HCT116 (cell line): ENCODE results near the gene TMEM81. TPM values are rescaled to one million over a fixed set of nuclear protein-coding genes. Genes with fewer than 3 reads are reported as not detected.

Source experiments
- ATAC-seq: fragments of 200-7000 bp; cut with Tn5 transposase; 2 replicates; pipeline ENCODE4 v1.9.1; 2020; ENCODE audit warnings: mild to moderate bottlenecking, moderate library complexity
- BruUV-seq: library from RNA; stranded (reverse); fragments of 400-500 nt; replicated peaks from 2 replicates; lab custom pipeline; 2021; lab: Mats Ljungman, UMichigan
- CTCF ChIA-PET: fragments of 300-600 bp; sonication (Branson Sonifier 250); formaldehyde crosslinking; loops from one replicate; lab custom pipeline; 2021; ENCODE audit warnings: antibody characterized with exemption; lab: Charles Lee
- POLR2A ChIA-PET: fragments of 300-600, 350-600 bp; sonication (Branson Sonifier 250); formaldehyde crosslinking; loops from one replicate; lab custom pipeline; 2021; ENCODE audit warnings: antibody characterized with exemption; lab: Charles Lee
- RAD21 ChIA-PET, 2 experiments: fragments of 300-600 bp; sonication (Branson Sonifier 250); formaldehyde crosslinking; loops; one replicate each; lab custom pipeline; 2023; ENCODE audit warnings: low total read pairs in 2 of 2; ENCODE audit not compliant: uncharacterized antibody in 2 of 2, unreplicated experiment in 2 of 2, low non-redundant PET in 1 of 2; lab: Charles Lee
- DNase-seq: peaks from one replicate; pipeline ENCODE4 v3.0.0-alpha.2; 2010; ENCODE audit warnings: low read depth, low spot score
- H2AFZ ChIP-seq: fragments of 200-600 bp; shearing (Covaris generic), sonication (generic); 2 replicates; pipeline ENCODE4 v1.6.1; 2017; ENCODE audit warnings: low read depth, mixed run types, mixed read lengths, antibody characterized with exemption, low read length; ENCODE audit not compliant: poor library complexity, severe bottlenecking
- H3K27ac ChIP-seq: 2 replicates; pipeline ENCODE4 v1.5.1; 2012; ENCODE audit warnings: low read depth, low read length
- H3K27me3 ChIP-seq: fragments of 200-600 bp; sonication (generic); 2 replicates; pipeline ENCODE4 v1.6.1; 2016; ENCODE audit warnings: mixed run types, low read length, mixed read lengths; ENCODE audit not compliant: insufficient read depth
- H3K36me3 ChIP-seq, 2 experiments: fragments of 200-500 bp in 1 of 2; fragments of 200-600 bp in 1 of 2; sonication (Bioruptor generic) in 1 of 2; sonication (generic) in 1 of 2; 2 replicates each; pipeline versions ENCODE4 v1.5.1 to v1.6.1; 2014 to 2016; ENCODE audit warnings: low read length in 2 of 2, inconsistent platforms in 1 of 2, mixed read lengths in 1 of 2, mixed run types in 1 of 2; ENCODE audit not compliant: insufficient read depth in 2 of 2, control insufficient read depth in 1 of 2
- H3K4me1 ChIP-seq, 2 experiments: fragments of 200-600 bp in 1 of 2; sonication (generic) in 1 of 2; 2 replicates each; pipeline versions ENCODE4 v1.5.1 to v1.6.1; 2012 to 2017; ENCODE audit warnings: low read length in 2 of 2, inconsistent platforms in 1 of 2, mild to moderate bottlenecking in 1 of 2, mixed read lengths in 1 of 2, mixed run types in 1 of 2, moderate library complexity in 1 of 2; ENCODE audit not compliant: insufficient read depth in 2 of 2, control insufficient read depth in 1 of 2
- H3K4me2 ChIP-seq: fragments of 200-600 bp; sonication (generic); 2 replicates; pipeline ENCODE4 v1.6.1; 2017; ENCODE audit warnings: mixed run types, low read length, mixed read lengths
- H3K4me3 ChIP-seq, 2 experiments: fragments of 200-600 bp in 1 of 2; sonication (generic) in 1 of 2; replicated peaks in 1 of 2; 2 replicates each; pipeline ENCODE4 v1.5.1; 2011 to 2016; ENCODE audit warnings: low read length in 2 of 2, control low read depth in 1 of 2, low read depth in 1 of 2, mild to moderate bottlenecking in 1 of 2, mixed read lengths in 1 of 2, mixed run types in 1 of 2
- H3K79me2 ChIP-seq: fragments of 200-600 bp; sonication (generic); 2 replicates; pipeline ENCODE4 v1.6.1; 2017; ENCODE audit warnings: mild to moderate bottlenecking, mixed run types, low read length, moderate library complexity, mixed read lengths; ENCODE audit not compliant: insufficient read depth
- H3K9ac ChIP-seq: fragments of 200-600 bp; sonication (generic); 2 replicates; pipeline ENCODE4 v1.6.1; 2016; ENCODE audit warnings: low read length, mixed read lengths
- H3K9me2 ChIP-seq: fragments of 200-600 bp; sonication (generic), shearing (Covaris generic); 2 replicates; pipeline ENCODE4 v1.6.1; 2017; ENCODE audit warnings: mixed run types, mild to moderate bottlenecking, moderate library complexity; ENCODE audit not compliant: insufficient read depth
- H3K9me3 ChIP-seq, 2 experiments: fragments of 200-500 bp in 1 of 2; fragments of 200-600 bp in 1 of 2; sonication (Bioruptor generic) in 1 of 2; sonication (generic) in 1 of 2; 2 replicates each; pipeline ENCODE4 v1.6.1; 2014 to 2017; ENCODE audit warnings: low read length in 2 of 2, mixed read lengths in 2 of 2, inconsistent platforms in 1 of 2, low read depth in 1 of 2, mild to moderate bottlenecking in 1 of 2, mixed run types in 1 of 2, moderate library complexity in 1 of 2; ENCODE audit not compliant: control insufficient read depth in 1 of 2, insufficient read depth in 1 of 2
- H4K20me1 ChIP-seq: fragments of 200-600 bp; sonication (generic), shearing (Covaris generic); 2 replicates; pipeline ENCODE4 v1.6.1; 2017; ENCODE audit warnings: mixed run types, mild to moderate bottlenecking, moderate library complexity; ENCODE audit not compliant: insufficient read depth
- ATF3 ChIP-seq: IDR thresholded peaks from 2 replicates; pipeline ENCODE4 v1.6.1; 2012
- CBX3 ChIP-seq: IDR thresholded peaks from 2 replicates; pipeline ENCODE4 v1.6.1; 2012; ENCODE audit warnings: low read depth
- CEBPB ChIP-seq: IDR thresholded peaks from 2 replicates; pipeline ENCODE4 v1.6.1; 2012; ENCODE audit warnings: low read depth
- CTCF ChIP-seq, 3 experiments: fragments of 200-600 bp in 1 of 3; sonication (generic) in 1 of 3; IDR thresholded peaks in 2 of 3; conservative IDR thresholded peaks in 1 of 3; 2 replicates each; pipeline ENCODE4 v1.5.1; 2012 to 2017; ENCODE audit warnings: low read depth in 2 of 3, low read length in 2 of 3, antibody characterized with exemption in 1 of 3, borderline replicate concordance in 1 of 3, control low read depth in 1 of 3, mild to moderate bottlenecking in 1 of 3, mixed read lengths in 1 of 3, mixed run types in 1 of 3, moderate library complexity in 1 of 3; ENCODE audit not compliant: insufficient read depth in 1 of 3
- ELF1 ChIP-seq: IDR thresholded peaks from 2 replicates; pipeline ENCODE4 v1.6.1; 2012; ENCODE audit warnings: low read depth, borderline replicate concordance
- EZH2 ChIP-seq: fragments of 200-600 bp; sonication (generic); IDR thresholded peaks from 2 replicates; pipeline ENCODE4 v1.6.1; 2017; ENCODE audit warnings: antibody characterized with exemption, mixed run types
- EZH2phosphoT487 ChIP-seq: fragments of 200-600 bp; IDR thresholded peaks from 2 replicates; pipeline ENCODE4 v1.6.1; 2018; ENCODE audit warnings: antibody characterized with exemption, borderline replicate concordance
- FOSL1 ChIP-seq: IDR thresholded peaks from 2 replicates; pipeline ENCODE4 v1.6.1; 2012; ENCODE audit warnings: low read depth
- JUND ChIP-seq: IDR thresholded peaks from 2 replicates; pipeline ENCODE4 v1.6.1; 2012
- POLR2A ChIP-seq: IDR thresholded peaks from 2 replicates; pipeline ENCODE4 v1.7.0; 2011; ENCODE audit warnings: borderline replicate concordance; ENCODE audit not compliant: insufficient read depth, insufficient read length; ENCODE audit errors: extremely low read depth
- POLR2AphosphoS5 ChIP-seq: IDR thresholded peaks from 2 replicates; pipeline ENCODE4 v1.6.1; 2011; ENCODE audit warnings: mild to moderate bottlenecking, low read depth, low read length, moderate library complexity
- REST ChIP-seq: IDR thresholded peaks from 2 replicates; pipeline ENCODE4 v1.6.1; 2012; ENCODE audit warnings: low read depth
- SIN3A ChIP-seq: IDR thresholded peaks from 2 replicates; pipeline ENCODE4 v1.6.1; 2012; ENCODE audit warnings: low read depth
- SP1 ChIP-seq: IDR thresholded peaks from 2 replicates; pipeline ENCODE4 v1.6.1; 2012; ENCODE audit warnings: low read depth
- TCF7L2 ChIP-seq: IDR thresholded peaks from 2 replicates; pipeline ENCODE4 v1.7.0; 2011; ENCODE audit warnings: borderline replicate concordance, inconsistent platforms; ENCODE audit not compliant: insufficient read depth, insufficient read length; ENCODE audit errors: extremely low read depth
- YY1 ChIP-seq: IDR thresholded peaks from 2 replicates; pipeline ENCODE4 v1.6.1; 2011; ENCODE audit warnings: low read length, low read depth, moderate library complexity, mild to moderate bottlenecking; ENCODE audit not compliant: insufficient replicate concordance; ENCODE audit errors: extremely low read depth
- ZFX ChIP-seq: fragments of 450-650 bp; IDR thresholded peaks from 2 replicates; pipeline ENCODE4 v1.6.1; 2017
- ZNF274 ChIP-seq: fragments of 200-500 bp; sonication (Bioruptor generic); IDR thresholded peaks from 2 replicates; pipeline ENCODE4 v1.6.1; 2014; ENCODE audit warnings: mild to moderate bottlenecking, low read depth, low read length, inconsistent platforms
- intact Hi-C: fragments of 100-400 bp; cut with micrococcal nuclease; formaldehyde crosslinking; loops from 2 replicates; pipeline ENCODE4 v1.10.0; 2022
- total RNA-seq: library from RNA; stranded (reverse); gene quantifications from one replicate; pipeline ENCODE4 v1.2.1, GENCODE V29; 2021; ENCODE audit not compliant: unreplicated experiment

TMEM81 gene
- total RNA-seq, 1 experiment from 2014 or later: 4.9 TPM

GRCh38 chr1:205045146-205045545 is 39.1 kb downstream of the TMEM81 start:
- no peak for ATAC-seq
- no peaks in the 10 kb centered on the region for H3K79me2 ChIP-seq
- H3K27me3 ChIP-seq: peaks cover 36% of the 10 kb centered on the region; the same call in 1 of the 2 replicates
- H3K4me1 ChIP-seq: no peaks in the 10 kb centered on the region
- ChIA-PET RAD21 (no interaction called here), POLR2A (no interaction called here), CTCF (no interaction called here)
- H3K4me3 ChIP-seq: no peak overlapping the region
- no peaks in the 10 kb centered on the region for H3K36me3 ChIP-seq
- H3K9me2 ChIP-seq: no peaks in the 10 kb centered on the region
- no TSS peak for BruUV-seq
- no peak for DNase-seq
- intact Hi-C loops: no loop called here
- H3K4me2 ChIP-seq: no peak overlapping the region
- H3K9me3 ChIP-seq: no peaks in the 10 kb centered on the region
- no peaks in the 10 kb centered on the region for H4K20me1 ChIP-seq
- H2AFZ ChIP-seq: no peak overlapping the region
- H3K9ac ChIP-seq: no peak overlapping the region
- H3K27ac ChIP-seq: no peak overlapping the region
- no peak for TF ChIP-seq ATF3
- no peak for TF ChIP-seq TCF7L2
- no peak for TF ChIP-seq ZFX
- TF ChIP-seq ELF1: no peak
- TF ChIP-seq REST: no peak
- no peak for TF ChIP-seq POLR2A
- no peak for TF ChIP-seq EZH2phosphoT487
- TF ChIP-seq CEBPB: no peak
- no peak for TF ChIP-seq CTCF (IDR thresholded peaks at IDR 0.05 in 2 of 3, conservative IDR thresholded peaks at IDR 0.05 in 1 of 3; ENCODE audit: borderline replicate concordance in 1 of 3, insufficient read depth in 1 of 3, low read depth in 2 of 3, low read length in 2 of 3)
- TF ChIP-seq SP1: no peak
- TF ChIP-seq SIN3A: no peak
- TF ChIP-seq EZH2: no peak
- no peak for TF ChIP-seq FOSL1
- TF ChIP-seq CBX3: no peak
- no peak for TF ChIP-seq JUND
- no peak for TF ChIP-seq POLR2AphosphoS5
- no peak for TF ChIP-seq YY1
- TF ChIP-seq ZNF274: no peak
